GM23338 (cell line): ENCODE data around the gene CISH. TPM values are rescaled to one million over a fixed set of nuclear protein-coding genes. Genes with fewer than 3 reads are reported as not detected.

Source experiments
- ATAC-seq: fragments of 200-7000 bp; cut with Tn5 transposase; 3 replicates; pipeline ENCODE4 v1.9.1; 2020
- DNase-seq: peaks from one replicate; pipeline ENCODE4 v3.0.0-alpha.2; 2015; ENCODE audit warnings: low spot score
- H2AFZ ChIP-seq: fragments of 200-600 bp; sonication (generic); 2 replicates; pipeline ENCODE4 v1.8.0; 2016; ENCODE audit warnings: antibody characterized with exemption, mild to moderate bottlenecking, moderate library complexity
- H3F3A ChIP-seq: fragments of 200-600 bp; sonication (generic); replicated peaks from 2 replicates; pipeline ENCODE4 v1.8.0; 2017; ENCODE audit warnings: antibody characterized with exemption, mixed run types, low read depth
- H3K27ac ChIP-seq: fragments of 200-600 bp; sonication (generic); 2 replicates; pipeline ENCODE4 v1.6.1; 2016; ENCODE audit warnings: low read depth
- H3K27me3 ChIP-seq: fragments of 200-600 bp; sonication (generic); 2 replicates; pipeline ENCODE4 v1.8.0; 2016; ENCODE audit warnings: mild to moderate bottlenecking, mixed run types, moderate library complexity; ENCODE audit not compliant: insufficient read depth
- H3K36me3 ChIP-seq: fragments of 200-600 bp; sonication (generic); 2 replicates; pipeline ENCODE4 v1.8.0; 2016; ENCODE audit warnings: mild to moderate bottlenecking; ENCODE audit not compliant: insufficient read depth
- H3K4me1 ChIP-seq: fragments of 200-600 bp; sonication (generic); 2 replicates; pipeline ENCODE4 v1.8.0; 2016; ENCODE audit warnings: mild to moderate bottlenecking, moderate library complexity; ENCODE audit not compliant: insufficient read depth
- H3K4me2 ChIP-seq: fragments of 200-600 bp; sonication (generic); 2 replicates; pipeline ENCODE4 v1.7.1; 2017; ENCODE audit warnings: mixed run types
- H3K4me3 ChIP-seq: fragments of 200-600 bp; sonication (generic); 2 replicates; pipeline ENCODE4 v1.6.1; 2016; ENCODE audit warnings: mixed run types
- H3K79me2 ChIP-seq: fragments of 200-600 bp; sonication (generic); replicated peaks from 2 replicates; pipeline ENCODE4 v1.8.0; 2017; ENCODE audit warnings: mild to moderate bottlenecking; ENCODE audit not compliant: insufficient read depth
- H3K9me2 ChIP-seq: fragments of 200-600 bp; sonication (generic); 2 replicates; pipeline ENCODE4 v1.8.0; 2017; ENCODE audit not compliant: insufficient read depth
- H4K20me1 ChIP-seq: fragments of 200-600 bp; sonication (generic); replicated peaks from 2 replicates; pipeline ENCODE4 v1.8.0; 2017; ENCODE audit warnings: mild to moderate bottlenecking; ENCODE audit not compliant: insufficient read depth
- H3K27ac Mint-ChIP-seq: 2 replicates; pipeline ENCODE4 v1.8.0; 2020; ENCODE audit warnings: inconsistent platforms, mild to moderate bottlenecking, moderate library complexity, mixed read lengths
- H3K27me3 Mint-ChIP-seq: 3 replicates; pipeline ENCODE4 v1.8.0; 2022; ENCODE audit warnings: low read depth, mild to moderate bottlenecking, moderate library complexity, mixed read lengths, inconsistent platforms; ENCODE audit not compliant: insufficient read depth, poor library complexity
- H3K36me3 Mint-ChIP-seq: 3 replicates; pipeline ENCODE4 v1.8.0; 2021; ENCODE audit warnings: low read depth, mild to moderate bottlenecking, inconsistent platforms, moderate library complexity, mixed read lengths
- H3K4me1 Mint-ChIP-seq: 3 replicates; pipeline ENCODE4 v1.8.0; 2020; ENCODE audit warnings: mild to moderate bottlenecking, inconsistent platforms, mixed read lengths
- H3K4me3 Mint-ChIP-seq: 3 replicates; pipeline ENCODE4 v1.8.0; 2021; ENCODE audit warnings: moderate library complexity, mild to moderate bottlenecking, inconsistent platforms, mixed read lengths
- H3K9me3 Mint-ChIP-seq: 3 replicates; pipeline ENCODE4 v1.8.0; 2020; ENCODE audit warnings: moderate library complexity, mild to moderate bottlenecking, inconsistent platforms, mixed read lengths
- CTCF ChIP-seq, 2 experiments: fragments of 200-600 bp in 1 of 2; sonication (generic) in 1 of 2; conservative IDR thresholded peaks; 2 replicates each; pipeline versions ENCODE4 v1.5.1 to v1.6.1; 2016 to 2017; ENCODE audit warnings: antibody characterized with exemption in 2 of 2, low read depth in 2 of 2, mild to moderate bottlenecking in 2 of 2, moderate library complexity in 1 of 2
- POLR2AphosphoS5 ChIP-seq: IDR thresholded peaks from 2 replicates; pipeline ENCODE4 v1.6.1; 2016; ENCODE audit warnings: antibody characterized with exemption, low read depth
- ZNF114 ChIP-seq: fragments of 250-450 bp; sonication (Bioruptor Pico); IDR thresholded peaks from 2 replicates; pipeline ENCODE4 v1.5.0; 2020; ENCODE audit warnings: mild to moderate bottlenecking, moderate library complexity
- polyA plus RNA-seq: library from polyadenylated mRNA; unstranded; fragments of >200 nt; fragmentation: Nextera tagmentation; extraction: Ambion mirVana; gene quantifications from 2 replicates; pipeline ENCODE4 v1.2.1, GENCODE V29; 2016
- total RNA-seq: library from RNA; depleted of rRNA; stranded (reverse); fragments of >200 nt; shearing (Covaris generic); gene quantifications from 2 replicates; pipeline ENCODE4 v1.2.3, GENCODE V29; 2014
- TF ChIP-seq, protein P1 (sequence below): fragments of 250-450 bp; sonication (Bioruptor Pico); IDR thresholded peaks from 2 replicates; pipeline ENCODE4 v1.5.0; 2020; ENCODE audit warnings: mild to moderate bottlenecking, moderate library complexity

CISH gene
- total and polyA plus RNA-seq, 2 experiments from 2014 or later: 2.1 to 3.6 TPM

- TF ChIP-seq, protein P1, sequence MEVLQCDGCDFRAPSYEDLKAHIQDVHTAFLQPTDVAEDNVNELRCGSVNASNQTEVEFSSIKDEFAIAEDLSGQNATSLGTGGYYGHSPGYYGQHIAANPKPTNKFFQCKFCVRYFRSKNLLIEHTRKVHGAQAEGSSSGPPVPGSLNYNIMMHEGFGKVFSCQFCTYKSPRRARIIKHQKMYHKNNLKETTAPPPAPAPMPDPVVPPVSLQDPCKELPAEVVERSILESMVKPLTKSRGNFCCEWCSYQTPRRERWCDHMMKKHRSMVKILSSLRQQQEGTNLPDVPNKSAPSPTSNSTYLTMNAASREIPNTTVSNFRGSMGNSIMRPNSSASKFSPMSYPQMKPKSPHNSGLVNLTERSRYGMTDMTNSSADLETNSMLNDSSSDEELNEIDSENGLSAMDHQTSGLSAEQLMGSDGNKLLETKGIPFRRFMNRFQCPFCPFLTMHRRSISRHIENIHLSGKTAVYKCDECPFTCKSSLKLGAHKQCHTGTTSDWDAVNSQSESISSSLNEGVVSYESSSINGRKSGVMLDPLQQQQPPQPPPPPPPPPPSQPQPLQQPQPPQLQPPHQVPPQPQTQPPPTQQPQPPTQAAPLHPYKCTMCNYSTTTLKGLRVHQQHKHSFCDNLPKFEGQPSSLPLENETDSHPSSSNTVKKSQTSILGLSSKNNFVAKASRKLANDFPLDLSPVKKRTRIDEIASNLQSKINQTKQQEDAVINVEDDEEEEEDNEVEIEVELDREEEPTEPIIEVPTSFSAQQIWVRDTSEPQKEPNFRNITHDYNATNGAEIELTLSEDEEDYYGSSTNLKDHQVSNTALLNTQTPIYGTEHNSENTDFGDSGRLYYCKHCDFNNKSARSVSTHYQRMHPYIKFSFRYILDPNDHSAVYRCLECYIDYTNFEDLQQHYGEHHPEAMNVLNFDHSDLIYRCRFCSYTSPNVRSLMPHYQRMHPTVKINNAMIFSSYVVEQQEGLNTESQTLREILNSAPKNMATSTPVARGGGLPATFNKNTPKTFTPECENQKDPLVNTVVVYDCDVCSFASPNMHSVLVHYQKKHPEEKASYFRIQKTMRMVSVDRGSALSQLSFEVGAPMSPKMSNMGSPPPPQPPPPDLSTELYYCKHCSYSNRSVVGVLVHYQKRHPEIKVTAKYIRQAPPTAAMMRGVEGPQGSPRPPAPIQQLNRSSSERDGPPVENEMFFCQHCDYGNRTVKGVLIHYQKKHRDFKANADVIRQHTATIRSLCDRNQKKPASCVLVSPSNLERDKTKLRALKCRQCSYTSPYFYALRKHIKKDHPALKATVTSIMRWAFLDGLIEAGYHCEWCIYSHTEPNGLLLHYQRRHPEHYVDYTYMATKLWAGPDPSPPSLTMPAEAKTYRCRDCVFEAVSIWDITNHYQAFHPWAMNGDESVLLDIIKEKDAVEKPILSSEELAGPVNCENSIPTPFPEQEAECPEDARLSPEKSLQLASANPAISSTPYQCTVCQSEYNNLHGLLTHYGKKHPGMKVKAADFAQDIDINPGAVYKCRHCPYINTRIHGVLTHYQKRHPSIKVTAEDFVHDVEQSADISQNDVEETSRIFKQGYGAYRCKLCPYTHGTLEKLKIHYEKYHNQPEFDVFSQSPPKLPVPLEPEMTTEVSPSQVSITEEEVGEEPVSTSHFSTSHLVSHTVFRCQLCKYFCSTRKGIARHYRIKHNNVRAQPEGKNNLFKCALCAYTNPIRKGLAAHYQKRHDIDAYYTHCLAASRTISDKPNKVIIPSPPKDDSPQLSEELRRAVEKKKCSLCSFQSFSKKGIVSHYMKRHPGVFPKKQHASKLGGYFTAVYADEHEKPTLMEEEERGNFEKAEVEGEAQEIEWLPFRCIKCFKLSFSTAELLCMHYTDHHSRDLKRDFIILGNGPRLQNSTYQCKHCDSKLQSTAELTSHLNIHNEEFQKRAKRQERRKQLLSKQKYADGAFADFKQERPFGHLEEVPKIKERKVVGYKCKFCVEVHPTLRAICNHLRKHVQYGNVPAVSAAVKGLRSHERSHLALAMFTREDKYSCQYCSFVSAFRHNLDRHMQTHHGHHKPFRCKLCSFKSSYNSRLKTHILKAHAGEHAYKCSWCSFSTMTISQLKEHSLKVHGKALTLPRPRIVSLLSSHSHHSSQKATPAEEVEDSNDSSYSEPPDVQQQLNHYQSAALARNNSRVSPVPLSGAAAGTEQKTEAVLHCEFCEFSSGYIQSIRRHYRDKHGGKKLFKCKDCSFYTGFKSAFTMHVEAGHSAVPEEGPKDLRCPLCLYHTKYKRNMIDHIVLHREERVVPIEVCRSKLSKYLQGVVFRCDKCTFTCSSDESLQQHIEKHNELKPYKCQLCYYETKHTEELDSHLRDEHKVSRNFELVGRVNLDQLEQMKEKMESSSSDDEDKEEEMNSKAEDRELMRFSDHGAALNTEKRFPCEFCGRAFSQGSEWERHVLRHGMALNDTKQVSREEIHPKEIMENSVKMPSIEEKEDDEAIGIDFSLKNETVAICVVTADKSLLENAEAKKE: no peak
- TF ChIP-seq CTCF (conservative IDR thresholded peaks at IDR 0.05; ENCODE audit: low read depth in 2 of 2): no peak
Measured at GRCh38 chr3:50637011-50637410, 25.4 kb upstream of the CISH start (continued).

GRCh38 chr3:50635066-50635465 lies 23.5 kb upstream of the CISH start:
- peaks cover 27% of the 10 kb centered on the region for H3K4me1 Mint-ChIP-seq
- no peaks in the 10 kb centered on the region; the same call in none of the 2 replicates for H3K79me2 ChIP-seq
- no peak for TF ChIP-seq POLR2AphosphoS5
- TF ChIP-seq, protein P1: no peak
- no peak for TF ChIP-seq ZNF114 (CRISPR knock-in tag)

More at GRCh38 chr3:50635066-50635465, 23.5 kb upstream of the CISH start:
- Histone ChIP-seq H3K27me3 (no peaks in the 10 kb centered on the region), H3F3A (no peaks in the 10 kb centered on the region), H3K4me2 (no peak overlapping the region), H3K9me2 (no peaks in the 10 kb centered on the region), H3K4me1 (peaks cover 18% of the 10 kb centered on the region), H2AFZ (no peak overlapping the region), H3K36me3 (no peaks in the 10 kb centered on the region), H3K4me3 (no peak overlapping the region), H4K20me1 (peaks cover 9% of the 10 kb centered on the region; the same call in 1 of the 2 replicates), H3K27ac (no peak overlapping the region)
- DNase-seq: no peak
- Mint-ChIP-seq H3K4me3 (no peak overlapping the region), H3K27me3 (peaks cover 15% of the 10 kb centered on the region), H3K9me3 (no peaks in the 10 kb centered on the region), H3K36me3 (no peaks in the 10 kb centered on the region; the same call in 1 of the 3 replicates), H3K27ac (no peak overlapping the region)
- ATAC-seq: no peak
